ENCODE measurements around the gene MEGF9.
"Not testable (repeated sequence)": the region's sequence is repeated elsewhere in the genome, so short reads cannot be mapped to it uniquely, and the experiment has no call there.

The MEGF9 gene

DNA sequence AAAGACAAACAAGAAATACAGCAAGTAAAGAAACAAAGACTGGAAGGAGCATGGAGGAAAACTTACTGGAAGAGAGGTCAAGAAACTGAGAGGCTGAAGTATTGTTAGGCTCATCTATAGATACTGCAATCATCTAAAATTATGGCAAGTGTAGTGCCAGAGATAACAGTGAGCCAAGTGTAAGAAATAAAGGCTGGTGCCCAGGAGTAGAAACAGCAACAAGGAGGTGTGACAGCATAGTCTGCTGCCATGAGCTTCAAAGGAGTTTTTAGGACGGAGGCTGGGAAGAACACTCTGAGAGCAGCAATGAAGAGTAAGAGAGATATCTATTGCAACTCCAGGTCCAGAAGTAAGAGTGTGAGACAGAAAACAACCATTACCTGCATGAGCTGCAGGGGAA is 60.5 kb downstream of the MEGF9 start:
- no peak for DNase-seq

DNA sequence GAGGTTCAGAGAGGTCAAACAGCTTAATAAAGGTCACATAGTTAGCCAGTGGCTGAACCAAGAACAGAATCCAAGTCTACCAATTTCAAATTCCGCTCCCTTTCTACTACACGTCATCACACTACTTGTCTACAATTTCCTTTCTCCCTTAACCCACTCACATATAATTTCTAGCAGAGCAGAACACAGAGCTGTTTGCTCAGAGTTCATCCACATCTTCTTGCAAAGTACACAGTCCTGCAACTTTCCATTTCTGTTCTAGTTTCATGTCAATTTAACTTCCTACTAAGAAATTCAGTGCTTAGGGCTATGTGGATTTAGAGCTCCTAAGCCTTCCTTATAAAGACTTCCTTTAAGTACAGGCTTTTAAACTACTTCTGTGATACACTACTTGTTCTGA is 61.3 kb downstream of the MEGF9 start:
- DNase-seq, result no peak

DNA sequence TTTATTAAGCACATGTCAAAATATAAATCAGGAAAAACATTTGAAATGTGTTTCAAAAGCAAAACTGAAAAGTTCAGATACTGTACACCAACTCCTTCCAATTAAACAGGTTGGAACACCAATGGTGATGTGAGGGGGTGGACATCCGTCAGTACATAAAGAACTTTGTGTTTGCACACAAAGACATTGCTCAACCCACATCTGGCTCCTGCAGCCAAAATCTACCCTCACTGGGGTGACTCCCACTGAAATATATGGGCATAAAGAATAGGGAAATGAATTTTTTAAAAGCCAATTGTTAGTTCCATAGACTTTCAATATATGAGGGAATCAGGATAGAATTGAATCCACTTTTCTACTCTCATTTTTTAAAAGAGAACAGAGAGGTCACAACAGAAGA is 63.9 kb downstream of the MEGF9 start:
- DNase-seq, result no peak

DNA sequence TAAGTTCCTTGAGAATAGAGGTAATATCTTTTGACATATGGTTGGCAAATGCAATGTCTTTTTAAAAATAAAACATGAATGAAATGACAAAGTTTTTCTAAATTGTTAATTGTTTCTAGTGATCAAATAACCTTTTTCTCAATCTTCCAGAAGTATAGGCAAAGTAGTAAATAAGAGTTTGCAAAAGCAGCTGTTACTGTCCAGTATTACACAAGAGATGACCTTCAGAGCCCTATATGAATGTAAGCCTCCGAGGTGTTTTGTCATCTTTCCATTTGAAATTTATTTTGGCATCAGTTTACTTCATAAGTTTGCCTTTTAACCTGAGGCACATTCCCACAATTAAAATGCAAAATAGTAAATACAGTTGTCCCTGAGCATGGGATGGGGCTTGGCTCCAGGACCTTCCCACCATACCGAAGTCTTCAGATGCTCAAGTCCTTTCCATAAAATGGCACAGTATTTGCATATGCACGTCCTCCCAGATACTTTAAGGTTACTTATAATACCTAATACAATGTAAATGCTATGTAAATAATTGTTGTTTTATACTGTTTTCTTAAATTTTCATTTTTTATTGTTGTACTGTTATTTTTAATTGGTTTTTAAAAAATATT is 65.6 kb downstream of the MEGF9 start:
- DNase-seq, result no peak

DNA sequence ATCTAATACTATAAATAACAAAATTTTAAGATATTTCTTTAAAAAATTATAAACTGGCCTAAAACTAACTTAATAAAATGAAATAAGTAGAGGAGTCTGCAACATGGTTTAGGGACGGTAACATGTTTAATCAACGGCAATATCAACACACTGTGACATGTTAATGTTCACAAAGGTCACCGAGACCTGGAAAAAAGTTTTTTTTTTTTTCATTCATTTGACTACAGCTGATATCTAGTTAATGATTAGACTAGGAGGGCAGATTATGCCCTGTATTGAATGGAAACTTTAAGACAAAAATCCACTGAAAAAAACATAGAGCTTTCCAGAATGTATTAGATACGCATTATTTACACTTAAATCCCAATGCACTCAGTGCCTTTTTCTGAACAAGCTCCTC is 67.3 kb downstream of the MEGF9 start:
- no peak for DNase-seq

DNA sequence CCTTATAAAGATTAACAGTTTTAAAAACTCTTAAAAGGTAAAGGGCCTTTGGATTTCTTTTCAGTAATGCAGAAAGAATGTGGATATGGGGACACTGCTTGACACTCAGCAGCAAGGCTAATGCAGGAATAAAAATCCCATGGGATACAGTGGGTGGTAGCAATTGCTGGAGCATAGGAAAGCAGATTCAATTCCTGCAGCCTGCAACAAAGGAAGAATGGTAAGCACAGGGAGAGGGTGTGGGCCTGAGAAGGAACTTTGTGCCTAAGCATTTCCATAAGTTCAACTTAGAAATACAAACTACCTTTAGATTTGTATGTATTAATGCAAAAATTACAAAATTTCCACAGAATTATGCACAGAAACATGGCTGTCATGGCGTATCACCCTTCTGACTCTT is 68.5 kb downstream of the MEGF9 start:
- no peak for DNase-seq

DNA sequence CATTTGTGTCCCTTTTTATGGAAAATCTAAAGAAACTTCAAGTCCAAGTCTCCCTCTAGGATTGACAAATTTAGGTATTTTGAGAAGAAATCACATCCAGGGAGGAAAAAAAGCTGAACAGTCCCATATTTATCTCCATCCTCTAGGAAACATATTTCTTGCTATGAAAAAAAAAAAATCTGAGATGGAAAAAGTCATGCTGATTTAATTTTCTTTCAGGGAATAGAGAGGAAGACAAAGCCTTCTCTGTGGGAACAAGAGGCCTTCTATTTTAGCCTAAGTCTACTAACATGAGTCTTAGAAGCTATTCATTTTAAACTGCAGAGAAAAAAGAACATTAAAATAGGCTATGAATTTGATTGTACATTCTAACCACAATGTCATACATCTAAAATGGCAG is 71.2 kb downstream of the MEGF9 start:
- DNase-seq, result no peak

DNA sequence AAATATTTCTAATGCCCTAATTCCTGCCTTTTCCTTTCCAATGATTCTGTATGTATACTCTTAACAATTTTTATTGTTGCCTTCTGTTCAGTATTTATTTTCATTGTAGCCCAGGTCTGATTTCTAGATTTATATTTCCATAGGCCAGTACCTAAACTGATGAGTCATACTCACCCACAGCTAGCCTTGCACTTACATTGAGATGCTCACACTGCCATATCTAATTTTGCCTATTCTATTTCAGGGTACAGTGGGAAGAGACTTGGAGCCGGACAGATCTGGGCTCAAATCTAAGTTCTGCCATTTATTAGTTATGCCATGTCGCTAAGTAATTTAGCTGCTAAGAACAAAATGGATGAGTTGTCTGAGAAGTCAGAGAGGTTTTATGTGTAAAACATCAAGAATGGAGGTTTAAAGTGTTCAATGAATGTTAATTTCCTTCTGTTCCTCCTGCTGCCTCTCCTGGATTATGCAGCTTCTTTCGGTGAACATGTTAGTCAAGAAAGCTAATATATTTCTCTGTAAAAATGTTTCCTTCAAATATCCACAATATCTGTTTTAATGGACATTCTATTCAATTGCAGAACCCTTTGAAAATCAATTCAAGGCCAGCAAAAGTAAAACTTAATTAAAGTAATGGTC is 72.0 kb downstream of the MEGF9 start:
- no peak for DNase-seq

DNA sequence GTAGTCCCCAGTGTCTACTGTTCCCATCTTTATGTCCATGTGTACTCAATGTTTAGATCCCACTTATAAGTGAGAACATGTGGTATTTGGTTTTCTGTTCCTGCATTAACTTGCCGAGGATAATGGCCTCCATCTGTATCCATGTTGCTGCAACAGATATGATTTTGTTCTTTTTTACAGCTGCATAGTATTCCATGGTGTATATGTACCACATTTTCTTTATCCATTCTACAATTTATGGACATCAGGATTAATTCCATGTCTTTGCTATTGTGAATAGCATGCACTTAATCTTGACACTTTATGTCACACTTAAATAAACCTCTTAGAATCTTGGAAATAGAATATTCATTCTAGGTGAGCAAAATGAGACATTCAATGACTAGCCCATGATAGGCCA is 73.4 kb downstream of the MEGF9 start:
- DNase-seq, result not testable (repeated sequence)

DNA sequence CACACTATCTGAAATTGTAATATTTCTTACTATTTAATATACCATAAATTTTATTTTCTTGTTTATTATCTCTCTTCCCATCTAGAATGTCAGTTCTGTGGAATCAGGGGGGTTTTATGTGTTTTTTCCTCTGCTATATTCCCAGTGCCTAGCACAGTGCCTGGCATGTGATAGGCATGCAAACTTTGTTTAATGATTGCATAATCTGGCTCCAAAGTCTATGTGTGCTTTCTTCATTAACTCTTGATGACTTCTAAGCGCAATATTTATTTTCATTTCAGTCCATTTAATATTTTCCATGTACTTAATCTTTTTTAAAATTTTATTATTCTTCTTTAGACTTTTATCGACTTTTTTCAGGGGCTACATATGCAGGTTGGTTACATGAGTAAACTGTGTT is 73.9 kb downstream of the MEGF9 start:
- no peak for DNase-seq

DNA sequence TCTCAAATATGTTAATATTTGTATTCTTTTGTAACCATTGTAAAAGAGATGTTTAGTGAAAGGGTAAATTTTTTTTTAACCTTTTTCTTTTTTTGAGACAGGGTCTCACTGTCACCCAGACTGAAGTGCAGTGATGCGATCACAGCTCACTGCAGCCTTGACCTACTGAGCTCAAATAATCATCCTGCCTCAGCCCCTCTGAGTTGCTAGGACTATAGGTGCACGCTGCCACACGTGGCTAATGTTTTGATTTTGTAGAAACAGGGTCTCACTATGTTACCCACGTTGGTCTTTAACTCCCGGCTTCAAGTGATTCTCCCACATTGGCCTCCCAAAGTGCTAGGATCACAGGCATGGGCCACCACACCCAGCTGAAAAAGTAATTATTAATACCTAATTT is 76.4 kb downstream of the MEGF9 start:
- no peak for DNase-seq

DNA sequence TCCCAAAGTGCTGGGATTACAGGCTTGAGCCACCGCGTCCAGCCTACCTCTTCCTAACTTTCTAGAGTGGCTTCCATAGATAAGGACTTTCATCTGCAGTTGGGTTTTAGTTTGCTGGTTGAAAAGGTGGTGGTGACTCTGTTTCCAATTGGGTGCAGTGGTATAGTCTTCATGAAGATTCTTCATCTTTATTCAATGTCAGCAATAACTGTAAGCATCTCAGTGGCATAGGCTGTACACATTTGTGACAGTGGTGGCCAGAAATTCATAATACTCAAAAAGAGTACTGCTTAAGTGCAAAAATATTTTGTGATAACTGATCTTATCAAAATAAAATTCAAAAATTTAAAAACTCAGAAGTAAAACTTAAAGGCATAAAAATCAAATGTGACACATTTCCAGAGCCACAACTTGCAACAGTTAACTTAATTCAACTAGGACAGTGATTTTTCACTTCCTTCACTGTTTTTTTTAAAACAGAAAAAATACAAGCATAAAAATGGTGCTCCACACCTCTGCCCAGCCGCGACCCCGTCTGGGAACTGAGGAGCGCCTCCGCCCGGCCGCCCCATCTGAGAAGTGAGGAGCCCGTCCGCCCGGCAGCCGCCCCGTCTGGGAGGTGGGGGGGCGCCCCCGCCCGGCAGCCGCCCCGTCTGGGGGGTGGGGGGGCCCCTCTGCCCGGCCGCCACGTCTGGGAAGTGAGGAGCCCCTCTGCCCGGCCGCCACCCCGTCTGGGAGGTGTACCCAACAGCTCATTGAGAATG is 77.9 kb downstream of the MEGF9 start:
- DNase-seq, result no peak

DNA sequence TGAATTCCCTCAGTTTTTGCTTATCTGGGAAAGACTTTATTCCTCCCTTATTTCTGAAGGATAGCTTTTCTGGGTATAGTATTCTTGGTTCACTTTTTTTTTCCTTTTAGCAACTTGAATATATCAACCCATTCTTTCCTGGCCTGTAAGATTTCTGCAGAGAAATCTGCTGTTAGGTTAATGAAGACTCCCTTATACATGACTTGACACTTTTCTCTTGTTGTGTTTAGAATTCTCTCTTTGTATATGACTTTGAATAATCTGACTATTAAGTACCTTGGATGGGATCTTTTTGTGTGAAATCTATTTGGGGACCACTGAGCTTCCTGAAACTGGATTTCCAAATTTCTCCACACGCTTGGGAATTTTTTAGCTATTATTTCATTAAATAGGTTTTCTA is 79.3 kb downstream of the MEGF9 start:
- no peak for DNase-seq

DNA sequence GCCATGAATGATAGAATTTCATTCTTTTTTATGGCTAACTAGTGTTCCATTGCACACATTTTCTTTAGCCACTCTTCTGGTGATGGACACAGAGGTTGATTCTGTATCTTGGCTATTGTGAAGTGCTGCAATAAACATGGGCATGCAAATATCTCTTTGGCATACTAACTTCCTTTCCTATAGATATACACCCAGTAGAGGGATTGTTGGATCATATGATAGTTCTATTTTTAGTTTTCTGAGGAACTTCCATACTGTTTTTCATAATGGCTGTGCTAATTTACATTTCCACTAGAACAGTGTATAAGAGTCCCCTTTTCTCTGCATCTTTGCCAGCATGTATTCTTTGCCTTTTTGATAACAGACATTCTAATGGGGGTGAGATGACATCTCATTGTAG is 83.9 kb downstream of the MEGF9 start:
- no peak for DNase-seq

DNA sequence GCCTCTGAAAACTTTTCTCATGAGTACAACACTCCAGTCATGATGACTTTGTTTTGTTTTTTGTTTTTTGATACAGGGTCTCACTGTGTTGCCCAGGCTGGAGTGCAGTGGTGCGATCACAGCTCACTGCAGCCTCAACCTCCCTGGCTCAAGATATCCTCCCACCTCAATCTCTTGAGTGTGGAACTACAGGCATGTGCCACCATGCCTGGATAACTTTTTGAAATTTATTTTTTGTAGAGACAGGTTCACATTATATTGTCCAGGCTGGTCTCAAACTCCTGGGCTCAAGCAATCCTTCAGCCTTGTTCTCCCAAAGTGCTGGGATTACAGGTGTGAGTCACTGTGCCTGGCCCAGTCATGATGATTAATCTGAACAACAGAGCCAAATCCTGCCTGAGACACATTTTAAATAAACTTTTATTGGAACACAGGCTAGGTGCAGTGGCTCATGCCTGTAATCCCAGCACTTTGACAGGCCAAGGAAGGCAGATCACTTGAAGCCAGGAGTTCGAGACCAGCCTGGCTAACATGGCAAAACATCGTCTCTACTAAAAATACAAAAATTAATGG is 85.3 kb downstream of the MEGF9 start:
- DNase-seq, result not testable (repeated sequence)

DNA sequence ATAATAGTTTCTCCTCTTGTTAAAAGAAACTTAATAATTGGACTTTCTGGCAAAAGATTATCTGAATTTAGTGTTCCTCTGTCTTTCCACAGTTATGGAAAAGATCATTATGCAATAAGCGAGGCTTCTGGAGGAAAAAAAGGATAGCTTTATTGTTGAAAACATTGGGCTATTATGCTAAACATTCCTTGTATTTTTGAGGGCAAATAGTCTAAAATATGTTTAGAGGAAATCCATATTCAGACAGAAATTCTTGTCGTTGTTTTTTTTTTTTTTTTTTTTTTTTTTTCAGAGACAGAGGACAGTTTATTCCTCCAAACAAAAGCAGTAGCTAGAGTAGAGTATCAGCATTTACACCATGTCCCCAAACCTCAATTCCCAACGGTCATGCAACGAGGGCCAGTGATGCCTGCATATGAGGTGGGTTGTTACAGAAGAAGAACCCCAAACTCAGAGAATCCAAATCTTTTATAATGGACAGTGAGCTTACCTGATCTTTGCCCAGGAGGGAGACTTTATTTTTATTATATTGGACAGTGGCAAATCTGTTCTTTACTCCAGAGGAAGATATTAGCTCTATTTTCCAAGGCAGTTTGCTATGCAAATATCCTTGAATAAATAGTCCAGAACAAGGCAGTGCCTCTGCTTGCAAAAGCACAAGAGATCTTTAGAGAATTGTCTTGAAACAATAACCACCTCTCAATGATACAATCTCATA is 85.9 kb downstream of the MEGF9 start:
- no peak for DNase-seq

DNA sequence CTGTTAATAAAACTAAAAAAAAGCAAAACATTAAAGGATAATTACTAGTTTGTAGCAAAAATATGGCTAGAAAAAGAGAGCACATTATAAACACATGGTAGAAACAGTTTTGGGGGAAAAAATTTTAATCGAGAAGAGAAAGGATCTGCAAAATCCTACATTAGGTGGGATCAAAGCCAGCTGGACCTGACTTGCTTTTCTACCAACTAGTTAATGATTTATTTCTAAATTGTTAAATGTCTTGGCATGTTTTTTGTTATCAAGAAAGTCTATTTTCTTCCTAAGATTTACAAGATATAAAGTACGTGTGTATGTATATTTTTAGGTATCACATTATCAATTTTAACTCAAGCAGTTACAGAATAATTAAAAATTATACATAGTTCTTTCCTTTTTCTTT is 87.2 kb downstream of the MEGF9 start:
- no peak for DNase-seq

DNA sequence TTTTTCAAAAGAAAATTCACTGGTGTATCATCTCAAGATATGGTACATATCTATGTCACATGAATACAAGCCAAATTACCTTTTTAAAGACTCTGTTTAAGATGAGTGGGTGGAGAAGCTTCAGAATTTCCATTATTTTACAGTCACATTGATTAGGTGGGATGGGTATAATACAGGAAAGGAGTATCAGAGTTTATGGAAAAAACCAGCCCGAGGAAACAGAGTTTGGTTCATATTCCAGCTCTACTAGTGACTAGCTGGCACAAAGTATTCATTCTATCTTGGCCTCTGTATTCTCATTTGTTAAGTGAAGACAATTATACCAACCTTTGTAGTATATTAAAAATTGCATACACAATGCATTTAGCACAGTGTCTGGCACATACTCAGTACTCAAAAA is 87.8 kb downstream of the MEGF9 start:
- DNase-seq, result no peak

DNA sequence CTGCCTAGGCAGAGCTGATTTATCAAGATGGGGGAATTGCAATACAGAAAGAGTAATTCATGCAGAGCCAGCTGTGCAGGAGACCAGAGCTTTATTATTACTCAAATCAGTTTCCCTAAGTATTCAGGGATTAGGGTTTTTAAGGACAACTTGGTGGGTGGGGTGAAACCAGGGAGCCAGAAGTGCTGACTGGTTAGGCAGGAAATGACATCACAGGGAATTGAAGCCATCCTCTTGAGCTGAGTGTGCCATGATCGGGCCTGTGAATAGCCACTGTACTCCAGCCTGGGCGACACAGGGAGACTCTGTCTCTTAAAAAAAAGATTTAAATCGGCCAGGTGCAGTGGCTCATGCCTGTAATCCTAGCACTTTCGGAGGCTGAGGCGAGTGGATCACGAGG is 89.0 kb downstream of the MEGF9 start:
- no peak for DNase-seq

DNA sequence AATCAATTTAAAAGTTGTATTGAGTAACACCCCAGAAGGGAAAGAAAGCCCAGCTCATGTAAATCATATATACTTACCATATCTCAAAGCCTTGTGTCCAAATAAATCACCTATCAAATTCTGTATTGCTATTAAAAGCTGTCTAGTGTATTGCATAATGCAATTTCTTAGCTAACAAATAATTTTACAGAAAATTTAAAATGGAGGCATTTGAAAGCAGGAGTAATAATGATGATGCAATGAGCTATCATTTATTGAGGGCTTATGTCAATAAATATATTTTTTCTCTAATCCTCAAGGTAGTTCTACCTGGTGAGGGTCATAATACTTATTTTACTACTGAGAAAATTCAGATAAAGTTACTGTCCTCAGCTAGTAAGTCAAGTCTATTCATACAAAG is 91.5 kb downstream of the MEGF9 start:
- no peak for DNase-seq

DNA sequence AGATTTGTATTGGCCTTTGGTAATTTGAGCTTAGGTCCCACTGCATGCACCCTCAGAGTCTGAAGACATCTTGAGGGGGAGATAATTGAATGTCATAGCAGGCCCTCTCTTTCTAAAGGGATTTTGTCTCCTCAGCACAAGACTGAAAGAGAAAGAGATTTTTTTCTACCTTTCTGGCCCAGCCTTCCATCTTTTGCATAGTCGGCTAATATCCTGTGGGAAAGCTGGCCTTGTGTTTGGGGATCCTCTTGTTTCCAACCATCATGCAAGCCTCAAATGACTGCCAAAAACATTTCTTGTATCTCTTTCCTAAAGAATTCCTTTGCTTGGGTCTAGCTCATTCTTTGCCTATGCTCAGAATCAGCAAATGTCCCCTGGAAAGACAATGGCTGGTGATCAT is 92.3 kb downstream of the MEGF9 start:
- DNase-seq, result no peak

DNA sequence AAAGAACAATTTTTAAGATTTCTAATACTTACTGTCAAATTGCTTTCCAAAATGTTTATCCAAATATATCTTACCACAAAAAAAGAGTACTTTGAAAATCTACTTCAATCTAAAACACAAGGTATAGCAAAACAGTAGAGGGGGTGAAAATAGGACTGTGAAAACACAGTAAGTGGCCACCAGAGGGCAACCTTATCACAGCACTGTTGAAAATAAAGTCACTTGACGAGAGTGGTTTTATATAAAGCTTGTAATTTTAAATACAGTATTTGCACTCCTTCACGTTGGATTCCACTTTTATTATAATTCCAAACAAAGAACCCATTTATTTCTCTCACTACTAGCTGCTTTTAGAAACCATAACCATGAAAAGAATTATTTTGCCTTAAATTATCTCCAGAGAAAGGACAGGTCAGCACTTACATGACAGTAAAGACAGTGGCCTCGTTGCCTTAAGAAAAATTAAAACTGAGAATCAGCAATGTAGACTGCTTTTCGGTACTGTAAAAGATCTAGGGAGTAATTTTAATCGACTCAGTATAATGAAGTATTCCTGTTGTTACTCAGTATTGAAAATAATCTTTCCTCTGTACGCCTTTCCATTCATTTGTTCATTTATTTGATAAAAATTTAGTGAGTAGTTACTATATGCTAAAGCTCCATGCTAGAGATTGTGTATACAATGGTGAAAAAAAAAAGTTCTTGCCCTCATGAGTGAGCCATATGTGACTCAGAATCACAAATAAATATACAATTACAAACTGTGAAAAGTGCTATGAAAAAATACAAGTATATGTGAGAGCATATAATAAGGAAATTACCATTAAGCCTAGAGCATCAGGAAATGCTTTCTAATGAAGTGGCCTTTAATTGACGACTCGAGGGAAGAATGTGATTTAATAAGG is 94.3 kb downstream of the MEGF9 start:
- DNase-seq, result peak; percentile 34
